Brain microvascular endothelial cell (primary cell): ENCODE measurements around the gene SPANXA2.
"Not testable (repeated sequence)": the region's sequence is repeated elsewhere in the genome, so short reads cannot be mapped to it uniquely, and the experiment has no call there.

Experiments used
- DNase-seq: peaks from one replicate; pipeline ENCODE4 v3.0.0-alpha.2; 2020
- H3K27ac ChIP-seq: fragments of 250-450 bp; sonication (Bioruptor Pico); 2 replicates; pipeline ENCODE4 v1.5.1; 2020; ENCODE audit warnings: mild to moderate bottlenecking, moderate library complexity
- H3K27me3 ChIP-seq: fragments of 250-450 bp; sonication (Bioruptor Pico); replicated peaks from 2 replicates; pipeline ENCODE4 v1.5.1; 2020; ENCODE audit warnings: mild to moderate bottlenecking
- H3K36me3 ChIP-seq: fragments of 250-450 bp; sonication (Bioruptor Pico); replicated peaks from 2 replicates; pipeline ENCODE4 v1.5.1; 2020; ENCODE audit warnings: mild to moderate bottlenecking
- H3K4me3 ChIP-seq: 2 replicates; pipeline ENCODE4 v1.5.1; 2011; ENCODE audit warnings: low read depth, mild to moderate bottlenecking, control low read depth, low read length, moderate library complexity
- in situ Hi-C: cut with HindIII; loops from 2 replicates; pipeline ENCODE4 v1.10.0; 2017; ENCODE audit warnings: low sequenced_read_pairs, low pct_ligation_motif_present
- TF ChIP-seq, protein P1 (sequence below): IDR thresholded peaks from 2 replicates; pipeline ENCODE4 v1.5.1; 2011; ENCODE audit warnings: low read depth, mild to moderate bottlenecking, moderate library complexity, low read length, control low read depth, inconsistent platforms; ENCODE audit errors: missing control alignments

The SPANXA2 gene, protein sequence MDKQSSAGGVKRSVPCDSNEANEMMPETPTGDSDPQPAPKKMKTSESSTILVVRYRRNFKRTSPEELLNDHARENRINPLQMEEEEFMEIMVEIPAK

DNA sequence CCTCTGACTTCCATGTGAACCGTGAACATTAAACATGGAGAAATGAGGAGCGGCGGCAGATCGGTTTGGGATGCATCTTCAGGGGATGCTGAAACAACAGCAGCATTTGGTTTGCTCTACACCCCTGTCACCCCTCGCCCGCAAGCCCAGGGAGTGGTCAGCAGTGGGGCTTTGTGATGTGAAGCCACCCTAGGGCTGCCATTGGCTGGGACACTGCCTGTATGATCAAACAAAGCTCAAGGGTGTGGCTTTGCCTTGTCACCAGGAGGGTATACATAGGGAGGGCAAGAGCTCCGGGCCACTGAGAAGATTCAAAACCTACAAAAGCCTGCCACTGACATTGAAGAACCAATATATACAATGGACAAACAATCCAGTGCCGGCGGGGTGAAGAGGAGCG lies at the start of gene SPANXA2:
SPANXA2 (plus strand) TSS at position 301 of the 400 bp plus-strand sequence; CDS start at position 361, 60 bp downstream.
- H3K4me3 ChIP-seq, H3K27me3 ChIP-seq, H3K27ac ChIP-seq, H3K36me3 ChIP-seq, in situ Hi-C loops, DNase-seq: not testable (repeated sequence)

DNA sequence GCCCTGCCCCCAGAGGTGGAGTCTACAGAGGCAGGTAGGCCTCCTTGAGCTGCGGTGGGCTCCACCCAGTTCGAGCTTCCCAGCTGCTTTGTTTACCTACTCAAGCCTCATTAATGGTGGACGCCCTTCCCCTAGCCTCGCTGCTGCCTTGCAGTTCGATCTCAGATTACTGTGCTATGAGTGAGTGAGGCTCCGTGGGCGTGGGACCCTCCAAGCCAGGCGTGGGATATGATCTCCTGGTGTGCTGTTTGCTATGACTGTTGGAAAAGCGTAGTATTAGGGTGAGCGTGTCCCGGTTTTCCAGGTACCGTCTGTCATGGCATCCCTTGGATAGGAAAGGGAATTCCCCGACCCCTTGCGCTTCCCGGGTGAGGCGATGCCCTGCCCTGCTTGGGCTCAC lies 47.0 kb upstream of the SPANXA2 start:
- in situ Hi-C loops, DNase-seq, H3K27ac ChIP-seq, H3K36me3 ChIP-seq, H3K4me3 ChIP-seq, H3K27me3 ChIP-seq: not testable (repeated sequence)

DNA sequence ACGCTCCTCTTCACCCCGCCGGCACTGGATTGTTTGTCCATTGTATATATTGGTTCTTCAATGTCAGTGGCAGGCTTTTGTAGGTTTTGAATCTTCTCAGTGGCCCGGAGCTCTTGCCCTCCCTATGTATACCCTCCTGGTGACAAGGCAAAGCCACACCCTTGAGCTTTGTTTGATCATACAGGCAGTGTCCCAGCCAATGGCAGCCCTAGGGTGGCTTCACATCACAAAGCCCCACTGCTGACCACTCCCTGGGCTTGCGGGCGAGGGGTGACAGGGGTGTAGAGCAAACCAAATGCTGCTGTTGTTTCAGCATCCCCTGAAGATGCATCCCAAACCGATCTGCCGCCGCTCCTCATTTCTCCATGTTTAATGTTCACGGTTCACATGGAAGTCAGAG lies 4.9 kb upstream of the SPANXA2 start, which contains the start of gene SPANXA1:
SPANXA1 (minus strand) TSS at position 101 of the 400 bp plus-strand sequence; CDS start at position 41, 60 bp downstream.
- DNase-seq, H3K4me3 ChIP-seq, H3K27ac ChIP-seq, in situ Hi-C loops, H3K27me3 ChIP-seq, H3K36me3 ChIP-seq: not testable (repeated sequence)

DNA sequence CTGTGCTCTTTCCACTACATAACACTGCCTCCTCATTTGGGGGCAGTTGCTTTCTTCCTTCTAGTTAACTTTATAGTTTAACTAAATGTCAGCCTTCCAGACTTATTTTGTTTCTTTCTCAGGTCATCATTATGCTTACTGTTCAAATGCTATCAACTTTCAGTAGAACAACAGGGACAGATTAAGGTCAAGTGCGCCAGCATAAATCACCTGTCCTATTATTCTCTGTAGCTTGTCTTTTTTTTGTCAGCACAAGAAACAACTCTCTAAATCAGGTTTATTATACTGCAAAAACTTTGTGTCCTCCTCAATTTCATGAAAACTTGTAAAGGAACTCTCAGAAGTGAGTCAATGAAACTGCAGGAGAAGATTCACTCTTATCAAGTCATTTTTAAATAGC lies 19.6 kb downstream of the SPANXA2 start:
- in situ Hi-C loops = no loop called here
- TF ChIP-seq, protein P1, sequence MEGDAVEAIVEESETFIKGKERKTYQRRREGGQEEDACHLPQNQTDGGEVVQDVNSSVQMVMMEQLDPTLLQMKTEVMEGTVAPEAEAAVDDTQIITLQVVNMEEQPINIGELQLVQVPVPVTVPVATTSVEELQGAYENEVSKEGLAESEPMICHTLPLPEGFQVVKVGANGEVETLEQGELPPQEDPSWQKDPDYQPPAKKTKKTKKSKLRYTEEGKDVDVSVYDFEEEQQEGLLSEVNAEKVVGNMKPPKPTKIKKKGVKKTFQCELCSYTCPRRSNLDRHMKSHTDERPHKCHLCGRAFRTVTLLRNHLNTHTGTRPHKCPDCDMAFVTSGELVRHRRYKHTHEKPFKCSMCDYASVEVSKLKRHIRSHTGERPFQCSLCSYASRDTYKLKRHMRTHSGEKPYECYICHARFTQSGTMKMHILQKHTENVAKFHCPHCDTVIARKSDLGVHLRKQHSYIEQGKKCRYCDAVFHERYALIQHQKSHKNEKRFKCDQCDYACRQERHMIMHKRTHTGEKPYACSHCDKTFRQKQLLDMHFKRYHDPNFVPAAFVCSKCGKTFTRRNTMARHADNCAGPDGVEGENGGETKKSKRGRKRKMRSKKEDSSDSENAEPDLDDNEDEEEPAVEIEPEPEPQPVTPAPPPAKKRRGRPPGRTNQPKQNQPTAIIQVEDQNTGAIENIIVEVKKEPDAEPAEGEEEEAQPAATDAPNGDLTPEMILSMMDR = no peak

DNA sequence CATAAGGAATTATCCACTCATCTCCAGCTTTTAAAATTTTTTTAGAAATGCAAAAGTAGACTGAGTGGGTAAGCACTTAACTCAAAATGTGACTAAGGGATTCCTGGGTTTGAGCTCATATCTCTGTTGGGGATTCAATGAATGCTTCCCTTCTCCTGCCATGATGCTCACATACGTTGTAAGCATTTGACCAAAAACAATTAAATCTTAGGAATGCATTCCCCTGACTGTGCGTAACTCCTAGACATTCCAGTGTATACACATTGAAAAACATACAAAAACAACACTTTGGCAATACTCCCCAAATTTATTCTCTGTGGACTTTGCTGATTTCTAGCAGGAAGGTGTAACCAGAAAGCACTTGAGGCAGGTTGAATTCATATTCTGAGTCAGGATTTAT lies 29.8 kb downstream of the SPANXA2 start:
- TF ChIP-seq, protein P1 = no peak
- DNase-seq = no peak
- in situ Hi-C loops = no loop called here

More for the DNA sequence above, 19.6 kb downstream of the SPANXA2 start:
- Histone ChIP-seq H3K27ac (no peak overlapping the region), H3K36me3 (no peaks in the 10 kb centered on the region), H3K27me3 (no peaks in the 10 kb centered on the region), H3K4me3 (no peak overlapping the region)
- DNase-seq = no peak

DNA sequence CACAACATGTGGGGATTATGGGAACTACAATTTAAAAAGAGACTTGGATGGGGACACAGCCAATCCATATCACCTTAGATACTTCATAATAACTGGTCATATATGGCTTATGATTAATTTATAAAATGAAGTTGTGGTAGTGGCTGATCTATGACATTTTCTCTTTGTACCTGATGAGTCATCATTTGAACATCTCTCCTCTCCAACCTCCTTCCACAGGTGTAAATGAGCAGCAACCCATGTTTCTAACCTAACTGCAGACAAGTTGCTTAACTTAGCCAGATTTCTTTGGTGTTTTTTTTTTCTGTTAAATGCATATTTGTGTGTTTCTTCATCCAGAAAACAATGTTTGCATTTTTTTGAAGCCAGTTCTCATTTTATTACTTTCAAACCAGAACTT lies 42.6 kb downstream of the SPANXA2 start:
- TF ChIP-seq, protein P1 = no peak
- DNase-seq = no peak
- in situ Hi-C loops = no loop called here
- no peak overlapping the region for H3K27ac ChIP-seq
- H3K27me3 ChIP-seq = no peaks in the 10 kb centered on the region
- H3K36me3 ChIP-seq = no peaks in the 10 kb centered on the region
- H3K4me3 ChIP-seq = no peak overlapping the region

More for the DNA sequence above, 29.8 kb downstream of the SPANXA2 start:
- no peak overlapping the region for H3K4me3 ChIP-seq
- no peak overlapping the region for H3K27ac ChIP-seq
- no peaks in the 10 kb centered on the region for H3K36me3 ChIP-seq
- no peaks in the 10 kb centered on the region for H3K27me3 ChIP-seq

DNA sequence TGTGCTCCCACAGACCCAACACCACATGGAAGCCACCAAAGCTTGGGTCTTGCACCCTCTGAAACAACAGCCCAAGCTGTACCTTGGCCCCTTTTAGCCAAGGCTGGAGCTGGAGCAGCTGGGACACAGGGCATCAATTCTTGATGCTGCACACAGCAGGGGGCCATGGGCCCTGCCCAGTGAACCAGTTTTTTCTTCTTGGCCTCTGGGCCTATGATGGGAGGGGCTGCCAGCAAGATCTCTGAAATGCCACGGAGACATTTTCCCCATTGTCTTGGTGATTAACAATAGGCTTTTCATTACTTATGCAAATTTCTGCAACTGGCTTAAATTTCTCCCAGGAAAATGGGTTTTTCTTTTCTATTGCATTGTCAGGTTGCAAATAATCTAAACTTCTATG lies 49.0 kb downstream of the SPANXA2 start:
- TF ChIP-seq, protein P1 = no peak
- Histone ChIP-seq H3K27me3 (no peaks in the 10 kb centered on the region), H3K27ac (no peak overlapping the region), H3K4me3 (no peak overlapping the region), H3K36me3 (no peaks in the 10 kb centered on the region)
- no peak for DNase-seq
- in situ Hi-C loops = no loop called here
